HEK293 (cell line): ENCODE data around the gene CDX1.

Source experiments
- CTCF ChIA-PET: fragments of 350-600 bp; formaldehyde crosslinking; extraction: SDS; loops from one replicate; lab custom pipeline; 2021; ENCODE audit warnings: antibody characterized with exemption; lab: Yijun Ruan, JAX
- POLR2A ChIA-PET: fragments of 300-600 bp; formaldehyde crosslinking; extraction: SDS; loops from one replicate; lab custom pipeline; 2020; ENCODE audit warnings: antibody characterized with exemption, inconsistent platforms; lab: Yijun Ruan, JAX
- H3K27ac ChIP-seq: fragments of 200-500 bp; sonication (Bioruptor generic); 2 replicates; pipeline ENCODE4 v1.5.1; 2014; ENCODE audit warnings: low read depth, low read length, control low read depth, inconsistent platforms; ENCODE audit errors: extremely low read depth
- H3K36me3 ChIP-seq, 2 experiments: fragments of 200-500 bp in 1 of 2; sonication (Bioruptor generic) in 1 of 2; 1 replicate in 1 of 2; 2 replicates in 1 of 2; pipeline ENCODE4 v1.5.1; 2014 to 2017; ENCODE audit warnings: inconsistent platforms in 2 of 2, low read length in 2 of 2; ENCODE audit not compliant: control insufficient read depth in 2 of 2, insufficient read depth in 1 of 2
- H3K4me1 ChIP-seq: fragments of 200-500 bp; sonication (Bioruptor generic); 2 replicates; pipeline ENCODE4 v1.5.1; 2014; ENCODE audit warnings: mild to moderate bottlenecking, low read length, inconsistent platforms; ENCODE audit not compliant: control insufficient read depth, insufficient read depth
- H3K4me3 ChIP-seq: 2 replicates; pipeline ENCODE4 v1.5.1; 2011; ENCODE audit warnings: low read depth, mild to moderate bottlenecking, control low read depth, low read length, moderate library complexity
- H3K9me3 ChIP-seq: fragments of 200-500 bp; sonication (Bioruptor generic); 2 replicates; pipeline ENCODE4 v1.5.1; 2014; ENCODE audit warnings: low read depth, low read length, inconsistent platforms; ENCODE audit not compliant: control insufficient read depth, insufficient read depth
- CTCF ChIP-seq: fragments of 450-650 bp; formaldehyde crosslinking; IDR thresholded peaks from 2 replicates; pipeline ENCODE4 v1.5.1; 2016; ENCODE audit warnings: missing biosample characterization, missing genetic modification characterization
- KLF7 ChIP-seq: fragments of 450-650 bp; formaldehyde crosslinking; IDR thresholded peaks from 2 replicates; pipeline ENCODE4 v1.5.1; 2016; ENCODE audit warnings: missing biosample characterization, missing genetic modification characterization, borderline replicate concordance
- MZF1 ChIP-seq: fragments of 450-650 bp; formaldehyde crosslinking; IDR thresholded peaks from 2 replicates; pipeline ENCODE4 v1.5.1; 2017; ENCODE audit warnings: missing biosample characterization, missing genetic modification characterization, borderline replicate concordance
- SCRT1 ChIP-seq: fragments of 450-650 bp; formaldehyde crosslinking; IDR thresholded peaks from 2 replicates; pipeline ENCODE4 v1.5.1; 2016; ENCODE audit warnings: missing biosample characterization, missing genetic modification characterization, borderline replicate concordance
- TCF7L2 ChIP-seq: IDR thresholded peaks from 2 replicates; pipeline ENCODE4 v1.6.1; 2011; ENCODE audit warnings: low read depth, mild to moderate bottlenecking, inconsistent platforms, low read length, moderate library complexity, borderline replicate concordance
- ZBTB17 ChIP-seq: fragments of 450-650 bp; formaldehyde crosslinking; IDR thresholded peaks from 2 replicates; pipeline ENCODE4 v1.5.1; 2016; ENCODE audit warnings: missing biosample characterization, missing genetic modification characterization
- ZFP37 ChIP-seq: fragments of 450-650 bp; formaldehyde crosslinking; IDR thresholded peaks from 2 replicates; pipeline ENCODE4 v1.5.1; 2016; ENCODE audit warnings: missing biosample characterization, missing genetic modification characterization
- ZIC2 ChIP-seq: fragments of 450-650 bp; formaldehyde crosslinking; IDR thresholded peaks from 2 replicates; pipeline ENCODE4 v1.5.1; 2016; ENCODE audit warnings: missing biosample characterization, missing genetic modification characterization
- ZNF16 ChIP-seq: fragments of 450-650 bp; formaldehyde crosslinking; IDR thresholded peaks from 2 replicates; pipeline ENCODE4 v1.5.1; 2016; ENCODE audit warnings: low read depth, missing biosample characterization, missing genetic modification characterization
- ZNF18 ChIP-seq: fragments of 450-650 bp; formaldehyde crosslinking; IDR thresholded peaks from 2 replicates; pipeline ENCODE4 v1.5.1; 2016; ENCODE audit warnings: missing biosample characterization, missing genetic modification characterization
- ZNF2 ChIP-seq: fragments of 450-650 bp; formaldehyde crosslinking; IDR thresholded peaks from 2 replicates; pipeline ENCODE4 v1.5.1; 2016; ENCODE audit warnings: missing biosample characterization, missing genetic modification characterization
- ZNF211 ChIP-seq: fragments of 450-650 bp; formaldehyde crosslinking; IDR thresholded peaks from 2 replicates; pipeline ENCODE4 v1.5.1; 2016; ENCODE audit warnings: low read depth, missing biosample characterization, missing genetic modification characterization
- ZNF280D ChIP-seq: fragments of 450-650 bp; formaldehyde crosslinking; IDR thresholded peaks from 2 replicates; pipeline ENCODE4 v1.5.1; 2016; ENCODE audit warnings: missing biosample characterization, missing genetic modification characterization
- ZNF416 ChIP-seq: fragments of 450-650 bp; formaldehyde crosslinking; IDR thresholded peaks from 2 replicates; pipeline ENCODE4 v1.5.1; 2016; ENCODE audit warnings: missing biosample characterization, missing genetic modification characterization
- ZNF521 ChIP-seq: fragments of 450-650 bp; formaldehyde crosslinking; IDR thresholded peaks from 2 replicates; pipeline ENCODE4 v1.5.1; 2017; ENCODE audit warnings: missing biosample characterization, mild to moderate bottlenecking, missing genetic modification characterization
- ZNF561 ChIP-seq: fragments of 450-650 bp; IDR thresholded peaks from 2 replicates; pipeline ENCODE4 v1.5.1; 2018; ENCODE audit warnings: missing biosample characterization, missing genetic modification characterization, borderline replicate concordance
- ZNF626 ChIP-seq: fragments of 450-650 bp; sonication (Bioruptor Pico); formaldehyde crosslinking; IDR thresholded peaks from 2 replicates; pipeline ENCODE4 v1.5.1; 2018; ENCODE audit warnings: missing biosample characterization, missing genetic modification characterization, inconsistent platforms
- ZXDB ChIP-seq: fragments of 450-650 bp; formaldehyde crosslinking; IDR thresholded peaks from 2 replicates; pipeline ENCODE4 v1.5.1; 2016; ENCODE audit warnings: missing biosample characterization, missing genetic modification characterization
- TF ChIP-seq, protein P1 (sequence below): fragments of 450-650 bp; formaldehyde crosslinking; IDR thresholded peaks from 2 replicates; pipeline ENCODE4 v1.5.1; 2016; ENCODE audit warnings: missing biosample characterization, missing genetic modification characterization, low read depth

Gene CDX1

DNA sequence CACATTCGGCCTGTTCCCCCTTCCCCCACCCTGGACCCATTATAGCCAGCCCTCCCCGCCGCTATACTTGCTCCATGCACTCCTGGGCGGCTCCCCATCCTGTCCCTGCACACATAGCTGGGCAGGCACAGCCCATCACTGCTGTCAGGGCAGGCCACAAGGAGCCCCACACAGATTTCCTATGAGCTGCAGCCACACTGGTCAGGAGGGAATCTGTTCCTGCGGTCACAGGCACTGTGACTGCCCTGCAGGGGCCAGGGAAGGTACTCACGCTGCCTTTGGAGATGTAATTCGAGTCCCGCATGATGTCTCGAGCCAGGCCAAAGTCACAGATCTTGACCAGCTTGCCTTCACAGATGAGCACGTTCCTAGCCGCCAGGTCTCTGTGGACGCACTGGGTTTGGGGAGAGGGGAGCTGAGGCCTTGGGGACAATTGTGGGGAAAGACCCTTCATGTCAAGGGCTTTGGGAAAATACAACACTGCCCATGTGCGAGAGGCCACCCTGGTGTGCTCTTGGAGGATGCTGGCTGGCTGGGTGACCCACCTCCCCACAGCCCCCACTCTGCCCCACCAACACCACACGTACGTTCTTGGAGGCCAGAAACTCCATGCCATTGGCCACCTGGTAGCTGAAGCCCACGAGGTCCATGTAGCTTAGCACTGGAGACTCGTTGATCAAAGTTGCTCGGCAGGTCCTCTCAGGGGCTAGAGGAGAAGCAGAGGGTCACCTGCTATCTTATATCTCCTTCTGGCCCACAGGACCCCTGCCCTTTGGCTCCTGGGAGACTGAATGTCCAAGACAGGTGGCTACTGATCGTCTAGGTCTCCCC, 45.7 kb upstream of the CDX1 start:
- H3K27ac ChIP-seq, result no peak overlapping the region
- H3K36me3 ChIP-seq, result no peaks in the 10 kb centered on the region
- H3K4me1 ChIP-seq, result no peaks in the 10 kb centered on the region
- no peaks in the 10 kb centered on the region for H3K9me3 ChIP-seq
- CTCF ChIA-PET, result no interaction called here
- no peak for TF ChIP-seq ZNF16 (tag by site-specific recombination)
- peak; percentile 52 for TF ChIP-seq ZIC2 (tag by site-specific recombination)
- no peak overlapping the region for H3K4me3 ChIP-seq
- POLR2A ChIA-PET, result interaction anchor here (0.6 kb wide), 1 partner anchor 56 kb away, joined by 3 read pairs; no protein-coding TSS in a partner anchor

GRCh38 chr5:150121448-150122157, 45.0 kb upstream of the CDX1 start:
- ChIA-PET POLR2A (interaction anchor here (0.6 kb wide), 1 partner anchor 57 kb away, joined by 3 read pairs; no protein-coding TSS in a partner anchor), CTCF (interaction anchor here (0.8 to 1.5 kb wide), 4 partner anchors 10 to 290 kb away, joined by 3 to 5 read pairs (median 3); no protein-coding TSS in a partner anchor)
- Histone ChIP-seq H3K4me1 (no peaks in the 10 kb centered on the region), H3K9me3 (no peaks in the 10 kb centered on the region), H3K36me3 (no peaks in the 10 kb centered on the region), H3K27ac (no peak overlapping the region), H3K4me3 (no peak overlapping the region)
- TF ChIP-seq ZFP37 (tag by site-specific recombination) (no peak), TCF7L2 (no peak), CTCF (no peak), ZNF2 (tag by site-specific recombination) (no peak), KLF7 (tag by site-specific recombination) (no peak)

GRCh38 chr5:150122158-150122510, 44.4 kb upstream of the CDX1 start:
- no peaks in the 10 kb centered on the region for H3K4me1 ChIP-seq
- H3K4me3 ChIP-seq, result no peak overlapping the region
- H3K27ac ChIP-seq, result no peak overlapping the region
- ChIA-PET CTCF (interaction anchor here (0.5 to 1.5 kb wide), 6 partner anchors 10 to 290 kb away, joined by 3 to 5 read pairs (median 3); no protein-coding TSS in a partner anchor), POLR2A (no interaction called here)
- H3K9me3 ChIP-seq, result no peaks in the 10 kb centered on the region
- no peaks in the 10 kb centered on the region for H3K36me3 ChIP-seq
- TF ChIP-seq ZNF18 (tag by site-specific recombination), result no peak
- no peak for TF ChIP-seq ZNF211 (tag by site-specific recombination)
- TF ChIP-seq ZNF416 (tag by site-specific recombination), result no peak
- no peak for TF ChIP-seq SCRT1 (tag by site-specific recombination)
- TF ChIP-seq, protein P1, sequence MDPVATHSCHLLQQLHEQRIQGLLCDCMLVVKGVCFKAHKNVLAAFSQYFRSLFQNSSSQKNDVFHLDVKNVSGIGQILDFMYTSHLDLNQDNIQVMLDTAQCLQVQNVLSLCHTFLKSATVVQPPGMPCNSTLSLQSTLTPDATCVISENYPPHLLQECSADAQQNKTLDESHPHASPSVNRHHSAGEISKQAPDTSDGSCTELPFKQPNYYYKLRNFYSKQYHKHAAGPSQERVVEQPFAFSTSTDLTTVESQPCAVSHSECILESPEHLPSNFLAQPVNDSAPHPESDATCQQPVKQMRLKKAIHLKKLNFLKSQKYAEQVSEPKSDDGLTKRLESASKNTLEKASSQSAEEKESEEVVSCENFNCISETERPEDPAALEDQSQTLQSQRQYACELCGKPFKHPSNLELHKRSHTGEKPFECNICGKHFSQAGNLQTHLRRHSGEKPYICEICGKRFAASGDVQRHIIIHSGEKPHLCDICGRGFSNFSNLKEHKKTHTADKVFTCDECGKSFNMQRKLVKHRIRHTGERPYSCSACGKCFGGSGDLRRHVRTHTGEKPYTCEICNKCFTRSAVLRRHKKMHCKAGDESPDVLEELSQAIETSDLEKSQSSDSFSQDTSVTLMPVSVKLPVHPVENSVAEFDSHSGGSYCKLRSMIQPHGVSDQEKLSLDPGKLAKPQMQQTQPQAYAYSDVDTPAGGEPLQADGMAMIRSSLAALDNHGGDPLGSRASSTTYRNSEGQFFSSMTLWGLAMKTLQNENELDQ, result no peak
- no peak for TF ChIP-seq ZXDB
- no peak for TF ChIP-seq ZNF561
- TF ChIP-seq ZBTB17 (tag by site-specific recombination), result no peak
- TF ChIP-seq ZNF626 (tag by site-specific recombination), result no peak
- no peak for TF ChIP-seq ZNF521
- no peak for TF ChIP-seq MZF1 (tag by site-specific recombination)
- no peak for TF ChIP-seq ZNF280D
